Mucosa of stomach (tissue), 1 donor: Measurements from ENCODE around the gene TAX1BP3.

Experiments used
- H3K27me3 ChIP-seq: one replicate; pipeline ENCODE4 v1.7.0; 2013; ENCODE audit warnings: mild to moderate bottlenecking, low read length; ENCODE audit not compliant: control insufficient read depth, insufficient read depth
- H3K36me3 ChIP-seq: one replicate; pipeline ENCODE4 v1.7.0; 2013; ENCODE audit warnings: low read length; ENCODE audit not compliant: control insufficient read depth, insufficient read depth
- H3K4me1 ChIP-seq: one replicate; pipeline ENCODE4 v1.7.0; 2013; ENCODE audit warnings: mild to moderate bottlenecking, low read length; ENCODE audit not compliant: control insufficient read depth, insufficient read depth
- H3K4me3 ChIP-seq: one replicate; pipeline ENCODE4 v1.7.0; 2013; ENCODE audit warnings: low read length
- H3K9ac ChIP-seq: one replicate; pipeline ENCODE4 v1.7.0; 2013; ENCODE audit warnings: mild to moderate bottlenecking, low read length, moderate library complexity
- H3K9me3 ChIP-seq: one replicate; pipeline ENCODE4 v1.7.0; 2013; ENCODE audit warnings: mild to moderate bottlenecking, low read length, moderate library complexity; ENCODE audit not compliant: control insufficient read depth
- donor health status: Pancreatic carcinoma.

Gene TAX1BP3

GRCh38 chr17:3656353-3656752, 12.0 kb downstream of the TAX1BP3 start:
- no peak overlapping the region for H3K9ac ChIP-seq
- H3K4me1 ChIP-seq, result peaks cover 21% of the 10 kb centered on the region
- no peaks in the 10 kb centered on the region for H3K36me3 ChIP-seq
- no peaks in the 10 kb centered on the region for H3K9me3 ChIP-seq
- H3K4me3 ChIP-seq, result no peak overlapping the region
- H3K27me3 ChIP-seq, result no peaks in the 10 kb centered on the region

DNA sequence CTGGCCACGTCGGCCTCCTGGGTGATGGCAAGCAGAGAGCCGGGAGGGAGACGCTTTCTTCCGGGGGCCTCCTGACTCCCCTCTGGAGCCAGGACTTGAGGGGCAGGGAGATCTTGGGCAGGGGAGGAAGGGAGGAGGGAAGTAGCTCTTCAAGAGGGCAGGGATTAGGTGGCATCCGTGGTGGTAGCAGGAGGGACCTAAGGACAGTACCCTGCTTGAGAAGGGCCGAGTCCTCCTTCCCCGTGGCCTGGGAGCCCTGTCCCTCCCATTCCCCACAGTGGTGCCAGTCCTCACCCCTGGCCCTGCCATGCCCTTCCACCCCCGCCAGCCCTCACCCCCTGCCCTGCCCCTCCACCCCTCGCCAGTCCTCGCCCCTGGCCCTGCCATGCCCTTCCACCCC, 12.6 kb downstream of the TAX1BP3 start:
- no peak overlapping the region for H3K4me3 ChIP-seq
- peaks cover 21% of the 10 kb centered on the region for H3K4me1 ChIP-seq
- no peaks in the 10 kb centered on the region for H3K36me3 ChIP-seq
- no peak overlapping the region for H3K9ac ChIP-seq
- H3K9me3 ChIP-seq, result no peaks in the 10 kb centered on the region
- H3K27me3 ChIP-seq, result no peaks in the 10 kb centered on the region

DNA sequence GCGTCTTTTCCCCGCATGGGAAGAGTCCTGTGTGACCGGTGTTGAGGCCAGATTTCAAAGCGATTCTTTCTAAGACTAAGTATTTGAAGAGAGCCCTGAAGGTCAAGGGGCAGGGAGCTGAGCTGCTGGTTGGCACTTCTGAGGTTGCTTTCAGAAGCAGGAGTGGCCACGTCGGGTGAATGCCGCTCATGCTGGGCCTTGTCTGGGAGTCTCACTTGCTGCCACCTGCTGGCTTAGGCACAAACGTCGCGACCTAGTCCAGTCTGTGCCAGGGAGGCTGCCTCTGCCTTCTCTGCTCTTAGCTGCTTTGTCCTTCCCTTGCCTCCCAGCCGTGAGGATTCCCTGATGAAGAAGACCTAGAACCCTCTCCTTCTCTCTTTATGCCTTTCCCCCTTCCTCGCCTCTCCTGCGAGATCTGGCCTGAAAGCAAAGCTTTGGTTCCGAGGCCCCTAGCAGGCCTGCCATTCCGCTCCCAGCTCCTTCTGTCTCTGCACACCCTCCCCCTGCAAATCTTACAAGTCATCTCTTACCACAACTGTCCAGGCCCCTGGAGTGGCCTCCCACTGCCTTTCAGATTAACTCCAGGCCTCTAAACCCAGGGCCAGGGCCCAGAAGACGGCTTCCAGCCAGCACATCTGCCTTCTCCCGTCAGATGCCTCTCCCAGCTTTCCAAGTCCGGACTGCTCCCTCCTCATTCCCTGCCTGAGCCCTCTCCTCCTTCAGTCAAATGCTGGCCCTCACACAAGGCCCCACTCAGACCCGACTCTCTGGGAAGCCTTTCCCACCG, 20.4 kb downstream of the TAX1BP3 start:
- Histone ChIP-seq H3K36me3 (peaks cover 7% of the 10 kb centered on the region), H3K4me3 (no peak overlapping the region), H3K9ac (no peak overlapping the region)

DNA sequence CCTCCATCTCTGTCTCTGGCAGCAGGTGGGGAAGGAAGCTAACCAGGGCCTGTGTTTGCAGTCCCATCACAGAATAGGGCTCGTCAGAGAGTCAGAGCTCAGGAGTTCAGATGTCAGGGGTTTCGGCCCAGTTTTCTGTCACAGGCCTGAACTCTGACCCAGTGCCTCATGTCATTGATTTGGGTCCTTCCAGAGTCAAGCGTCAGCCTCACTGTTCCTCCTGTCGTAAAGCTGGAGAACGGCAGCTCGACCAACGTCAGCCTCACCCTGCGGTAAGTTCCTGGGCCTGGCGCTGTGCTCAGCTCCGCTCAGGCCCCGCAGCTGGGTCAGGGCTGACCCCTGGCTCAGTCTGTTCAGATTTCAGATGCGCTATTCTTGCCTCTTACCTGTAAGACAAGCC, 21.1 kb downstream of the TAX1BP3 start:
- H3K27me3 ChIP-seq, result no peaks in the 10 kb centered on the region
- H3K4me3 ChIP-seq, result no peak overlapping the region
- H3K36me3 ChIP-seq, result peaks cover 7% of the 10 kb centered on the region
- no peak overlapping the region for H3K9ac ChIP-seq
- H3K4me1 ChIP-seq, result peaks cover 1% of the 10 kb centered on the region
- H3K9me3 ChIP-seq, result no peaks in the 10 kb centered on the region

More for the DNA sequence above, 20.4 kb downstream of the TAX1BP3 start:
- Histone ChIP-seq H3K9me3 (no peaks in the 10 kb centered on the region), H3K4me1 (no peaks in the 10 kb centered on the region), H3K27me3 (no peaks in the 10 kb centered on the region)

GRCh38 chr17:3645310-3645709, 23.1 kb downstream of the TAX1BP3 start:
- Histone ChIP-seq H3K27me3 (no peaks in the 10 kb centered on the region), H3K36me3 (peaks cover 7% of the 10 kb centered on the region), H3K4me3 (no peak overlapping the region), H3K9me3 (no peaks in the 10 kb centered on the region), H3K4me1 (peaks cover 9% of the 10 kb centered on the region), H3K9ac (no peak overlapping the region)

DNA sequence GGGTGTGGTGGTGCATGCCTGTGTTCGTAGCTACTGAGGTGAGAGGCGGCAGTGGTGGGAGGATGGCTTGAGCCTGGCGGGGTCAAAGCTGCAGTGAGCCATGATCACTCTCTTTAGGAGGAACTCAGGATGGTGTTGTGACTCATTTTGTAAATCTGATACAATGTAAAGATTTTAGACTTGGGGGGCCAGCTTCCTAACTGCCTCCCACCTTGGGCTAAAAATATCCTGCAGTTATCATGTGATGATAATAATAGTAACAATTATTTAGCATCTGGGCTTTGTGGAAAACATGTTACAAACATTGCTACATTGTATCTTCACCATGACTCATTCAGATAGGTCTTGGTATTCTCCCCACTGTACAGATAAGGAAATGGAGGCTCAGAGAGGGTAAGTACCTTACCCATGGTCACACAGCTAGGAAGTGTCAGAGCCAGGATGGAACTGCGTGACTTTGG, 24.5 kb downstream of the TAX1BP3 start:
- Histone ChIP-seq H3K9ac (no peak overlapping the region), H3K4me3 (no peak overlapping the region), H3K36me3 (peaks cover 7% of the 10 kb centered on the region), H3K27me3 (no peaks in the 10 kb centered on the region), H3K4me1 (peaks cover 9% of the 10 kb centered on the region), H3K9me3 (no peaks in the 10 kb centered on the region)

- no peak overlapping the region for H3K4me3 ChIP-seq
- H3K27me3 ChIP-seq, result no peaks in the 10 kb centered on the region
- H3K4me1 ChIP-seq, result peaks cover 9% of the 10 kb centered on the region
- H3K36me3 ChIP-seq, result no peaks in the 10 kb centered on the region
- no peaks in the 10 kb centered on the region for H3K9me3 ChIP-seq
- no peak overlapping the region for H3K9ac ChIP-seq
These were observed 26.5 kb downstream of the TAX1BP3 start for GRCh38 chr17:3641717-3642486.

- no peak overlapping the region for H3K4me3 ChIP-seq
- H3K4me1 ChIP-seq, result peaks cover 9% of the 10 kb centered on the region
- H3K9ac ChIP-seq, result no peak overlapping the region
- H3K36me3 ChIP-seq, result no peaks in the 10 kb centered on the region
- H3K9me3 ChIP-seq, result no peaks in the 10 kb centered on the region
- H3K27me3 ChIP-seq, result no peaks in the 10 kb centered on the region
These were observed 27.4 kb downstream of the TAX1BP3 start for GRCh38 chr17:3641014-3641413.

DNA sequence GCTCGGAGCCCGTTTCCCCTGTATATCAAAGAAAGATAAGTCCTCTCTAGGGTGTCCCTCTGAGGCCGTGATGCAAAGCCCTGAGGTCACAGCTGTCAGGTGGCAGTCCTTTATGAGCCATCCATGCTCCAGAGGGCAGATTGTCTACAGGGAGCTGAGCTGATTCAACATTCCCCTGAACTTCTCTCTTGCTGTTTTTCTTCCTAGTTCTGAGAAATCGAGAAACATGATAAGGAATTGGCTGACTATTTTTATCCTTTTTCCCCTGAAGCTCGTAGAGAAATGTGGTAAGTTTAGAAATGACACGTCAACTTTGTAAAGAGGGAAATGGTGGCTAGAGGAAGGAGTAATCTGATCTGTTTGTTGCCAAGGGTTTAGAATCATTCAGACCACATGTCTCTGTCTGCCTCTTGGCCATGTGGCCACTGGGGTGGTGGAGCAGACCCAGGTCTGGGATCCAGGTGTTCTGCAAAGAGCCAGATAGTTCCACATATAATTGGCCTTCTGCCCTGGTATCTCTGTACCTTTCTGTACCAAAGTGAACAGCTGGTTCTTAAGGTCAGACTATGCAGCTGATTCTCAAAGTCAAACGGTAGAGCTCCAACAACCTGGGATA, 28.3 kb downstream of the TAX1BP3 start:
- H3K9ac ChIP-seq, result no peak overlapping the region
- peaks cover 12% of the 10 kb centered on the region for H3K4me1 ChIP-seq

DNA sequence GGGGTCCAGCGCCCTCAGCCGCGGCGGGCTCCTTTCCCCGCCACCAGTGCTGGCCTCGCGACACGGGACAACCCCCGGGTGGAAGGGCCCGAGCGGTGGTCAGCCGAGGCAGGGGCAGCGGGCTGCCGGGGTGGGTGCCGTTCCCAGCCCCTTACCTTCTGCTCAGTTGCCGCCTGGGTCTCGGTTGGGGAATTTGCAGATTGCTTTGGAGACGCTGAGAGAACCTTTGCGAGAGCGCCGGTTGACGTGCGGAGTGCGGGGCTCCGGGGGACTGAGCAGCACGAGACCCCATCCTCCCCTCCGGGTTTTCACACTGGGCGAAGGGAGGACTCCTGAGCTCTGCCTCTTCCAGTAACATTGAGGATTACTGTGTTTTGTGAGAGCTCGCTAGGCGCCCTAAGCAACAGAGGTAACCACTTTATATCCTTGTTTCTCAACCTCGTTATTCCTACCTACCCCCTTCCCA, 31.4 kb downstream of the TAX1BP3 start:
- peak overlapping the region; percentile 85 for H3K9ac ChIP-seq
- H3K27me3 ChIP-seq, result no peaks in the 10 kb centered on the region
- peaks cover 4% of the 10 kb centered on the region for H3K36me3 ChIP-seq
- H3K4me1 ChIP-seq, result peaks cover 7% of the 10 kb centered on the region
- H3K4me3 ChIP-seq, result peak overlapping the region; percentile 74
- H3K9me3 ChIP-seq, result no peaks in the 10 kb centered on the region

More for the DNA sequence above, 28.3 kb downstream of the TAX1BP3 start:
- H3K9me3 ChIP-seq, result no peaks in the 10 kb centered on the region
- no peaks in the 10 kb centered on the region for H3K36me3 ChIP-seq
- no peaks in the 10 kb centered on the region for H3K27me3 ChIP-seq
- H3K4me3 ChIP-seq, result no peak overlapping the region

GRCh38 chr17:3636154-3636907, 32.0 kb downstream of the TAX1BP3 start, which contains the start of the genes CTNS and SHPK:
TSS of gene CTNS (plus strand) at chr17:3636760. CDS start at chr17:3640207, 3,447 bp downstream.
TSS of gene SHPK (minus strand) at chr17:3636250. CDS start at chr17:3636219, 31 bp downstream.
- Histone ChIP-seq H3K9me3 (no peaks in the 10 kb centered on the region), H3K4me1 (peaks cover 3% of the 10 kb centered on the region), H3K36me3 (peaks cover 4% of the 10 kb centered on the region), H3K9ac (peak within 1 kb of the TSS; percentile 85), H3K27me3 (no peaks in the 10 kb centered on the region), H3K4me3 (peak within 1 kb of the TSS; percentile 74)
